Effector memory CD8-positive, alpha-beta T cell (primary cell): ENCODE results near the gene ADAMTS13.

Experiments
- ATAC-seq: fragments of 150-1000 bp; cut with Tn5 transposase; replicated peaks from 2 replicates; pipeline ENCODE4 v1.10.0; 2021; ENCODE audit warnings: mild to moderate bottlenecking, moderate library complexity
- DNase-seq, 3 experiments: peaks; one replicate each; pipeline ENCODE4 v3.0.0; 2021
- H3K27ac Mint-ChIP-seq, 2 donors: one replicate each; pipeline ENCODE4 v1.8.0; 2022; ENCODE audit warnings: mild to moderate bottlenecking in 2 of 2, mixed read lengths in 2 of 2, moderate library complexity in 2 of 2
- H3K27me3 Mint-ChIP-seq, 2 donors: one replicate each; pipeline ENCODE4 v1.8.0; 2022; ENCODE audit warnings: mixed read lengths in 2 of 2
- H3K36me3 Mint-ChIP-seq: one replicate; pipeline ENCODE4 v1.8.0; 2022; ENCODE audit warnings: mild to moderate bottlenecking, moderate library complexity, mixed read lengths; ENCODE audit not compliant: insufficient read depth
- H3K4me1 Mint-ChIP-seq, 2 donors: one replicate each; pipeline ENCODE4 v1.8.0; 2022; ENCODE audit warnings: low read depth in 2 of 2, mixed read lengths in 2 of 2
- H3K4me3 Mint-ChIP-seq, 2 donors: one replicate each; pipeline ENCODE4 v1.8.0; 2022; ENCODE audit warnings: mild to moderate bottlenecking in 2 of 2, mixed read lengths in 2 of 2, moderate library complexity in 2 of 2
- H3K9me3 Mint-ChIP-seq, 2 donors: one replicate each; pipeline ENCODE4 v1.8.0; 2022; ENCODE audit warnings: mixed read lengths in 2 of 2

Gene ADAMTS13

DNA sequence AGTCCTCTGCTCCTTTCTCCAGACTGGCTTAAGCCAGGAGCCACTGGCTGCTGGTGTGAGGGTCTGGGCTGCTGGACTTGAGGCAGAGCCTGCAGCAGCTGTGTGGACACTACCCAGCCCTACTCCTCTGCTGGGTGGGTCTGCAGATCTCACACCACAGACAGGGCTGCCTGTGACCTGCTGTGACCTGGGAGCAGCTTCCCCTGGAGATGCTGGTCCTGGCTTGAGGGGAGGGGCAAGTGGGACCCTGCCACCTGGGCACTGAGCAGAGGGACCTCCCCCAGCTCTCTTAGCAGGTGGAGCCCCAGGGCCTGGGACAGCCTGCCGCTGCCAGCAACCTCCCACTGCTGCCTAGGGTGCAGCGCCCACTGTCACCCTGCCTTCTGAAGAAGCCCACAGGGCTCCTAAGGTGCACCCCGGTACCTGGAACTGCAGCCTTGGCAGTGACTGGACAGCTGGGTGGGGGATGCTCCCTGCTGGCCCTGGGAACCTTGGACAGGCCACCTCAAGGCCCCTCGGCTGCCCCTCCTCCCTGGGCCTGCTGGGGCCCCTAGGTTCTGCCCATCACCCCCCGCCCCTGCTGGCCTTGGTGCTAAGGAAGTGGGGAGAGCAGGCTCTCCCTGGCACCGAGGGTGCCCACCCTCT is 46.7 kb downstream of the ADAMTS13 start:
- Mint-ChIP-seq H3K4me1 (peaks cover 0 to 2% of the 10 kb centered on the region in 2 donors), H3K27ac (no peak overlapping the region), H3K9me3 (no peaks in the 10 kb centered on the region), H3K36me3 (peaks cover 1% of the 10 kb centered on the region), H3K4me3 (no peak overlapping the region), H3K27me3 (no peaks in the 10 kb centered on the region)
- ATAC-seq (no peak), DNase-seq (no peak)

DNA sequence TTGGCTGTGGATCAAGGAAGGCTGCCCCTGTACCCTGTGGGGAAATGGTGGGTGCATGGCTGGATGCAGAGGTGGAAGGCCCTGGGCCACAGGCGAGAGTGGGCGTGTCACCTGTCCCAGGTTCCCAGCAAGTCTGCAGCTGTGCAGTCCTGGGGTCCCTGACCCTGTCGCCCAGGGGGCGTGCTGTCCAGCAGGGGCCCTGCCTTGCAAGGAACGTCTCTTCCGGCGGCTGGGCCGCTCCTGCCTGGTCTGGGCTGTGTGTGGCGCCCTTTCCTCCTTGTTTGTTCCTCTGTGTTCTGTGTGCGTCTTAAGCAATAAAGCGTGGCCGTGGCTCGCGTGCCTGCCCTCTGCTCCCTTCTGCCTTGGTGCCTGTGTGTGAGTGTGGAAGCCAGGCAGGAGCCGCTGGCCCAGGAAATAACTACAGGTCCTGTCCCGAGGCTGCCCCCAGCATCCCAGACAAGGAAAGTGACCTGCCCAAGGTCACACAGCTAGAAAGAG is 48.3 kb downstream of the ADAMTS13 start:
- no peak overlapping the region for H3K4me3 Mint-ChIP-seq
- H3K27ac Mint-ChIP-seq, result peak overlapping the region in 1 of 2 donors; percentile 72
- no peaks in the 10 kb centered on the region for H3K36me3 Mint-ChIP-seq
- H3K27me3 Mint-ChIP-seq, result no peaks in the 10 kb centered on the region
- peaks cover 0 to 2% of the 10 kb centered on the region in 2 donors for H3K4me1 Mint-ChIP-seq
- DNase-seq (no peak), ATAC-seq (no peak)
- H3K9me3 Mint-ChIP-seq, result no peaks in the 10 kb centered on the region

DNA sequence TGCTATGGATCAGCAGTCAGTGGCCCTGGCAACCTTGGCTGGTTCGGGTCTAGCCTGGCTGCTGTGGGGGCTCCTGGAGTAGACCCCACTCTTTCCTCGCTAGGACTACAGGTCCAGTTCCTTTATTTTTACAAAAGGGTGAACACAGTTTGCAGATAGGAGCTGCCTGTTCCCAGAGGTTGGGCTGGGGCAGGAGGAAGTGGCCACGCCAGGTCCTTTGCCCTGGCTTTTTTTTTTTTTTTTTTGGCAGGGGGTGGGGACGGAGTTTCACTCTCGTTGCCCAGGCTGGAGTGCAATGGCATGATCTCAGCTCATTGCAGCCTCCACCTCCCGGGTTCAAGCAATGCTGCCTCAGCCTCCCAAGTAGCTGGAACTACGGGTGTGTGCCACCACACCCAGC is 48.8 kb downstream of the ADAMTS13 start:
- Mint-ChIP-seq H3K4me1 (peaks cover 0 to 2% of the 10 kb centered on the region in 2 donors), H3K27me3 (no peaks in the 10 kb centered on the region), H3K4me3 (no peak overlapping the region), H3K9me3 (no peaks in the 10 kb centered on the region), H3K27ac (peak overlapping the region in 1 of 2 donors; percentile 72), H3K36me3 (no peaks in the 10 kb centered on the region)
- DNase-seq (no peak), ATAC-seq (no peak)

DNA sequence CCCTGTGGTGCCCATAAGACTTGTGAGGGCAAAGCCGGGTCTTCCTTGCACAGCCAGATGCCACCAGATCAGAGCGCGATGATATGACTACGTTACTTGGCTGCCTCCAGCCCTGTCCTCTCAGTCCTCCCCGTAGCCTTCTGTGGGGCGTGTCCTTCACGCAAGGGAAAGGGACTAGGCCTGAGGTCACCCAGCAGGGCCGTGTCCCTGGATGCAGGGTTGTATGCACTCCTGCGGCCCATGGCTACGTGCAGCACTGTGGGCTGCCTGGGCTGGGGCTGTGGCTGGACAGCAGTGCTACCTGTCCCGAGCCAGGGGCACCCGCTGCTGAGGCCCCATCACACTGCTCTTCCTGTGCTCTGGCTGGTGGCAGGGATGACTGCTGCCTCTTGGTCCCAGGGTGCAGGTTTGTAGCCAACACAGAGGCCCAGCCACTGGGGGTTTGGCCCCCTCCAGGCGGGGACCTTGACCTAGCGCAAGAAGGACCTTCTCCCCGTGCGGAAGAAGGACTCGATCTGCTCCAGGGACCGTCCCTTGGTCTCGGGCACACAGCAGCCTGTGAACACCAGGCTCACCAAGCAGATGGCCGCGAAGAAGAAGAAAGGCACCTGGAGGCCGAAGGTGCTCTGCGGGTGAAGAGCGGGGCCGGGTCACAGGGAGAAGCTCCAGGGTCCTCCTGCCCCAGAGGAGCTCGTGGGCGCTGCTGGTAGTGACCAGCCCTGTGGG is 49.5 kb downstream of the ADAMTS13 start:
- H3K27ac Mint-ChIP-seq, result peak overlapping the region in 1 of 2 donors; percentile 89
- H3K4me3 Mint-ChIP-seq, result no peak overlapping the region
- H3K36me3 Mint-ChIP-seq, result no peaks in the 10 kb centered on the region
- H3K9me3 Mint-ChIP-seq, result no peaks in the 10 kb centered on the region
- H3K27me3 Mint-ChIP-seq, result no peaks in the 10 kb centered on the region
- no peak for ATAC-seq
- peaks cover 0 to 4% of the 10 kb centered on the region in 2 donors for H3K4me1 Mint-ChIP-seq
- no peak for DNase-seq

DNA sequence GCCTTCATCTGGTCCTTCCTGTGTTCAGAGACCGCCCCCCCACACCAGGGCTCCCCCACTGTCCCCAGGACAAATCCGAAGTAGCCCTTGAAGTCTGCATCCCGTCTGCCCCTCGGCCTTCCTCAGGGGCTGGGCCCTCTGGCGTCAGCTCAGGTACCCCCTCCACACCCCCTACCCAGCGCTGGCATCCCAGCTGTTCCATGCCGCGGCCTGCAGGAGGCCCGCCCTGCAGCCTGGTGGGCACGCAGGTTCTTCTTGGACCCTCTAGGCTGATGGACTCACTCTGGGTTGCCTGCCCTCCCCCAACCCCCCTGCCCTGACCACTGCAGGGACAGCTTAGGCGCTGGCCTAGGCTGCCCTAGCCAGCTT is 50.1 kb downstream of the ADAMTS13 start:
- no peaks in the 10 kb centered on the region for H3K36me3 Mint-ChIP-seq
- H3K4me3 Mint-ChIP-seq, result no peak overlapping the region
- ATAC-seq, result no peak
- H3K27ac Mint-ChIP-seq, result no peak overlapping the region
- H3K4me1 Mint-ChIP-seq, result peaks cover 0 to 4% of the 10 kb centered on the region in 2 donors
- H3K9me3 Mint-ChIP-seq, result no peaks in the 10 kb centered on the region
- no peaks in the 10 kb centered on the region for H3K27me3 Mint-ChIP-seq
- no peak for DNase-seq

DNA sequence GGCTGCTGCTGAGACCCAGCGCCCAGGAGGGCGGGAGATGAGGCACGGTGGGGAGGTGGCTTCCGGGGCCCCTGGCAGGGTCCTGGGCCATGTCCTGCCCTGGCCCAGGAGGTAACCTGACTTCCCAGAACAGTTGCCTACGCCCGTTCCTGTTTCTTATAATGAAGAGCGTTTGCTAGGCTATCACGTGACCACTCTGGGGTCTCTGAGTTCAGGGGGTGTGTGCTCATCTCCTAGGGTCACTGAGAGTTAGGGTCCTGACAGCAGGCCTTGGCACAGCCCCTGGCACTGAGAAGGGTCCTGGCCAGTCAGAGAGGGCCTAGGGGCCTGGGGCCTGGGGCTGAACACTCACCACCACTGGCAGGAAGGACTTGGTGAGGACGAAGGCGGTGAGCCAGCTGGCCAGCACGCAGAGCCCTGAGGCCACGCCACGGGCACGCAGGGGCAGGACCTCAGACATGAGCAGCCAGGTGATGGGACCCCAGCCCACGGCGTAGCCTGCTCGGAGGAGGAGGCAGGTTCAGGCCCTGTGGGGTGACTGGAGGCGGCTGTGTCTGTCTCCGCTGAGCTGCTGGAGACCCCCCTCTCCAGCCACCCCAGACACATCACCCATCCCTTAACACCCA is 50.7 kb downstream of the ADAMTS13 start:
- H3K27me3 Mint-ChIP-seq, result no peaks in the 10 kb centered on the region
- peak overlapping the region in 1 of 2 donors; percentile 23 for H3K27ac Mint-ChIP-seq
- H3K9me3 Mint-ChIP-seq, result no peaks in the 10 kb centered on the region
- H3K4me1 Mint-ChIP-seq, result peaks cover 0 to 4% of the 10 kb centered on the region in 2 donors
- no peak for ATAC-seq
- H3K36me3 Mint-ChIP-seq, result no peaks in the 10 kb centered on the region
- no peak overlapping the region for H3K4me3 Mint-ChIP-seq
- DNase-seq, result no peak

DNA sequence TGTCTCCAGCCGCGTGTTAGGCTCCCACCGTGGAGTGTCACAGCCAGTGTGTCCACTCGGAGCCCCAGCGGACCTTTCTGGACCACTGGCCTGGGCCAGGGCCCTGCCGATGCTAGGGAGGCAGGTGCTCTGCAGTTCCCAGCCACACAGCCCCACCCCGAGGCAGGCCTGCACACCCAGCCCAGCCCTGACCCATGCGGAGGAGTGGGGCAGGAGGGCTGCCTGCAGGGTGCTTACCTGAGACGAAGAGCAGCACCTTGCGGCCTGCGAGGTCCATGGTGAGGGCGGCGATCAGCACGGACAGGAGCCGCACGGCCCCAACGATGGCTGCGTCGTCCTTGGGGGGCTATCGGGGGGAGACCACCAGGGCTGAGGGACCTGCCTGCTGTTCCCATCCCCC is 51.6 kb downstream of the ADAMTS13 start:
- peak overlapping the region in 1 of 2 donors; percentile 38 for H3K27ac Mint-ChIP-seq
- no peak for ATAC-seq
- no peaks in the 10 kb centered on the region for H3K27me3 Mint-ChIP-seq
- no peaks in the 10 kb centered on the region for H3K9me3 Mint-ChIP-seq
- no peak overlapping the region for H3K4me3 Mint-ChIP-seq
- no peak for DNase-seq
- peaks cover 3% of the 10 kb centered on the region for H3K36me3 Mint-ChIP-seq
- peaks cover 0 to 4% of the 10 kb centered on the region in 2 donors for H3K4me1 Mint-ChIP-seq

DNA sequence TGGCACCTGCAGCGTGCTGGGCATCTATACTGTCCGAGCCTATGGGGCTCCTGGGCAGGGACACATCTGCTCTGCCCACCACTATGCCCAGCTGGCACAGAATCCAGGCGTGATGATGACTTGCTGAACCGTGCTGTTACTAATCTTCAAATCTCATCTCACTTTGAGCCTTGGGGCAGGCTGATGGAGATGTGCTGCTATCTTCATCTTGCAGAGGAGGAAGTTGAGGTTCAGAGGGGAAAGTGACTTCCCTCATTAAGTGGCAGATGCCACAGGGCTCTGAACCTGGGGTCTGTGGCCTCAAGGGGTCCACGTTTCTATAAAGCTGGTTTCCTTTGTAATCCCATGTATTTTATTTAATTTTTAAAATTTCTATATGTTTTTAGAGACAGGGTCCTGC is 52.0 kb downstream of the ADAMTS13 start:
- no peak for DNase-seq
- peaks cover under 1 to 4% of the 10 kb centered on the region in 2 donors for H3K4me1 Mint-ChIP-seq
- no peak overlapping the region for H3K4me3 Mint-ChIP-seq
- H3K36me3 Mint-ChIP-seq, result peaks cover 4% of the 10 kb centered on the region
- H3K9me3 Mint-ChIP-seq, result no peaks in the 10 kb centered on the region
- H3K27me3 Mint-ChIP-seq, result no peaks in the 10 kb centered on the region
- no peak for ATAC-seq
- peak overlapping the region in 1 of 2 donors; percentile 38 for H3K27ac Mint-ChIP-seq

DNA sequence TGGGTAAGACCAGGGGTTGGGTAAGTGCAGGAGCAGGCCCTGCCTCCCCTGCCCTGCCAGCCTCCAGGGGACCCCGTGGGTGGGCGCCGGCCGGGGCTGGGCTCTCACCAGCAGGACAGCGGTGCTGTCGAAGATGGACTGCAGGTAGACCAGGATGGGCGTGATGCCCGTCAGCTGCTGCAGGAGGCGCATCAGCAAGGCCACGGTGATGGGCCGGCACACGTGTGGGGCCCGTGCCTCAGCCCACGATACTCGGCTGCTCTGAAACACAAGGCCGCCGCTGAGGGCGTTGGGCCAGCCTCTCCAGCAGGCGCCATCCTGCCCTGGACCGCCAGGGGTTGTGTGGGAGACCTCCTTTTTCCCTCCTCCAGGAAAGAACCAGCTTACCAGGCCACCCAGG is 52.7 kb downstream of the ADAMTS13 start:
- no peak overlapping the region for H3K4me3 Mint-ChIP-seq
- no peak for ATAC-seq
- H3K27me3 Mint-ChIP-seq, result no peaks in the 10 kb centered on the region
- DNase-seq, result no peak
- H3K9me3 Mint-ChIP-seq, result no peaks in the 10 kb centered on the region
- peaks cover 7% of the 10 kb centered on the region in 2 donors for H3K4me1 Mint-ChIP-seq
- peak overlapping the region in 1 of 2 donors; percentile 38 for H3K27ac Mint-ChIP-seq
- H3K36me3 Mint-ChIP-seq, result peaks cover 4% of the 10 kb centered on the region

DNA sequence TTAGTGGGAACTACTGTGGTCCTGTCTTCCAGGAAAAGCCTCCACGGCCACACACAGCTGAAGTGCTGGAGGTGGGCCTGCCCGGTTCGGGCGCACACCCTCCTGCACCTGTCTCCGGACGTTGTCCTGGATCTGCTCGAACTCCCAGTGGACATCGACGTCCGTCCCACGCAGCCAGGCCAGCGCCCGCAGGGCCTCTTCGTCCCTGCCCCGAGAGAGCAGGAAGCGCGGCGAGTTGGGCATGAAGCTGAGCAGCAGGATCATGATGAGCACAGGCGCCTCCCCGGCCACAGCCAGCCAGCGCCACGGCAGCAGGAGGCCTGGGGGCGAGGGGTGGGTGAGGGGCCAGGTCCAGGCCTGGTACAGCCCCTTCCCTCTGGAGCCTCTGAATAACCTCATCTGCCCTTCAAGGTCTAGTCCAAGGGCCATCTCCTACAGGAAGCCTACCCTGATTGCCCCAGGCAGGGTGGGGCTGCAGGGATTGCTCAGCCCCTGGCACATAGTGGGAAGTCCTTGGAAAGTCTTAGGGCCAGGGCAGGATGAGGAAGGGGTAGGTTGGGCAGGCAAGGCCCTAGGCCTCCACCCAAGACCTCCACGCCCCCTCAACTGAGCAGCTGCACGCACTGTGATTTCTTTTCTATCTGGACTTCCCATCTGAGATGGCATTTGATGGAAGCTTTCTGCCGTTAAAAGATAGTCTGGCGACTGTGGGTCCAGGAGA is 53.3 kb downstream of the ADAMTS13 start:
- DNase-seq (no peak), ATAC-seq (no peak)
- Mint-ChIP-seq H3K27me3 (no peaks in the 10 kb centered on the region), H3K4me1 (peaks cover 8 to 10% of the 10 kb centered on the region in 2 donors), H3K9me3 (no peaks in the 10 kb centered on the region), H3K36me3 (peaks cover 4% of the 10 kb centered on the region), H3K4me3 (no peak overlapping the region), H3K27ac (no peak overlapping the region)

DNA sequence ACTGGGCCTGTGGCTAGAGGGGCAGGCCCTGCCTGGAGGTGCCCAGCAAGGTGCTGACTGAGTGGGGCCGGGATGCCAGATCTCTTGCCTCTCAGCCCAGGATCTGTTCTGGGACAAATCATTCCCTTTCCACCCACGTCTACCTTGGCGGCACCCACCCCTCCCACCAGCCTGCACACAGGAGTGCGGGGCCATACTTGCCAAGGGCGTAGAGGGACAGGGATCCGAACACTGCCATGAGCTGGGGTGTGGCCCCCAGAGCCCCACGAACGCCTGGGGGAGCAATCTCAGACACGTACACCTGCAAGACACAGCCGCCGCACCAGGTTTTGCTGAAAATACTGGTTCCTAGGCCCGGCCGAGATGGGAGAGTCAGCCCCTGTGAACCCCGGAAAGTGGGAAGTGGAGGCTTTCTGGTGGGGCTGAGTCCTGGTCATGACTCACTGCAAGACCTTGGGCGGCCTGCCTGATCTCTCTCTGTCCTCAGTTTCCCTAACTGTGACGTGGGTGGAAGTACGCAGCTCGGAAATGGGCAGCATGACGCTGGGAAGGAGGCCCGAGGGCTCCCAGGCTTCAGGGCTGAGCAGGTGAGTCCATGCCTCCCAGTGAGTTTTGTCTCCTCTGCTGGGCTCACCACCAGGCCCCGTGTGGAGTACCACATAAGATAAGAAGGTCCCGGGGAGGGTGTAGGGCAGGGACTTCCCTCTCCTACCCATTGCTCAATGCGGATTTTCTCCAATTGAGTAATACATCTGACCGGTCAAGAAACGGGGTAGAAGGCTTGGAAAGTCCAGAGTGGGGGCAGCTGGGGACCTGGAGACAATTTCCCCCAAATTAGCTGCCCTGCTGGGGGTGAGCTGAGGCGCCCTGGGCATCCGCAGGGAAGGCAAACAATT is 54.1 kb downstream of the ADAMTS13 start:
- ATAC-seq (no peak), DNase-seq (no peak)
- Mint-ChIP-seq H3K36me3 (peaks cover 4% of the 10 kb centered on the region), H3K27me3 (no peaks in the 10 kb centered on the region), H3K27ac (peak overlapping the region in 1 of 2 donors; percentile 25), H3K4me1 (peaks cover 7 to 10% of the 10 kb centered on the region in 2 donors), H3K4me3 (peak overlapping the region in 1 of 2 donors; percentile 27), H3K9me3 (no peaks in the 10 kb centered on the region)

DNA sequence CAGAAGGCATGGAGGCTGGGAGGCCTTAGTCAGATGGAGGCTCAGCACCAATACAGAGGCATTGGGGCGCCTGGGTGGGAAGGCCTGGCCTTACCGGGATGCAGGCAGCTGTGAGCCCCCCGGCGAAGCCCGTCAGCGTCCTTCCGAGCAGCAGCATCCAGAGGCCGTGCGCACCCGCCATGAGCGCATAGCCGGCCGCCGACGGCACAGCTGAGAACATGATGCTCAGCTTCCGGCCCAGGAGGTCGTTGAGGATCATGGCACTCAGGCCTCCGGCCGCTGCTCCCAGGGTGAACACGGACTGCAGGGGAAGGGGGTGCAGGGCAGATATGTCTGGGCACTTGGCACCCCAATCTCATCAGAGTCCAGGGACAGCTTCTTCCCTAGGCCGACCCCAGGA is 54.8 kb downstream of the ADAMTS13 start:
- H3K4me3 Mint-ChIP-seq, result no peak overlapping the region
- peaks cover 7 to 10% of the 10 kb centered on the region in 2 donors for H3K4me1 Mint-ChIP-seq
- peak overlapping the region in 1 of 2 donors; percentile 49 for H3K27ac Mint-ChIP-seq

More for the DNA sequence above, 54.8 kb downstream of the ADAMTS13 start:
- Mint-ChIP-seq H3K36me3 (peaks cover 4% of the 10 kb centered on the region), H3K9me3 (no peaks in the 10 kb centered on the region), H3K27me3 (no peaks in the 10 kb centered on the region)
- DNase-seq (no peak), ATAC-seq (no peak)
